Lower lobe of right lung (tissue), 2 donors: Measurements from ENCODE around the gene COLQ. TPM values are rescaled to one million over a fixed set of nuclear protein-coding genes. Genes with fewer than 3 reads are reported as not detected.
"Not testable (repeated sequence)": the region's sequence is repeated elsewhere in the genome, so short reads cannot be mapped to it uniquely, and the experiment has no call there.

Experiments
- ATAC-seq, 2 donors: fragments of 200-7000 bp; cut with Tn5 transposase; one replicate each; pipeline ENCODE4 v1.9.1; 2020 to 2022; ENCODE audit warnings: mild to moderate bottlenecking in 2 of 2, moderate library complexity in 2 of 2
- DNase-seq: peaks from one replicate; pipeline ENCODE4 v3.0.0-alpha.2; 2020
- H3K27ac ChIP-seq: fragments of 200-600 bp; one replicate; pipeline ENCODE4 v1.8.0; 2022
- H3K27me3 ChIP-seq: fragments of 200-600 bp; one replicate; pipeline ENCODE4 v1.8.0; 2022; ENCODE audit warnings: low read depth
- H3K36me3 ChIP-seq: fragments of 200-600 bp; one replicate; pipeline ENCODE4 v1.8.0; 2022; ENCODE audit warnings: mild to moderate bottlenecking
- H3K4me1 ChIP-seq: fragments of 200-600 bp; one replicate; pipeline ENCODE4 v1.8.0; 2022
- H3K4me3 ChIP-seq: fragments of 200-600 bp; one replicate; pipeline ENCODE4 v1.8.0; 2022; ENCODE audit warnings: mild to moderate bottlenecking
- H3K9me3 ChIP-seq: fragments of 200-600 bp; one replicate; pipeline ENCODE4 v1.8.0; 2022
- intact Hi-C: fragments of 100-400 bp; cut with DNase I; formaldehyde crosslinking; loops from one replicate; pipeline ENCODE4 v1.11.0; 2022
- total RNA-seq: library from RNA; stranded (reverse); fragmentation: NEBNext Ultra II Directional; extraction: Animal tissue kit (Norgen Biotek cat#: 25700); gene quantifications from one replicate; pipeline ENCODE4 v1.2.1, GENCODE V29; 2021
- TF ChIP-seq, protein P1 (sequence below): fragments of 200-600 bp; IDR thresholded peaks from one replicate; pipeline ENCODE4 v1.8.0; 2022; ENCODE audit warnings: antibody characterized with exemption, mild to moderate bottlenecking
- donor health status: DM: no; HTN: yes; CAD: no; lungs with severe emphysema.

Gene COLQ
- total RNA-seq, 1 donor from 2014 or later, result 2.0 TPM

DNA sequence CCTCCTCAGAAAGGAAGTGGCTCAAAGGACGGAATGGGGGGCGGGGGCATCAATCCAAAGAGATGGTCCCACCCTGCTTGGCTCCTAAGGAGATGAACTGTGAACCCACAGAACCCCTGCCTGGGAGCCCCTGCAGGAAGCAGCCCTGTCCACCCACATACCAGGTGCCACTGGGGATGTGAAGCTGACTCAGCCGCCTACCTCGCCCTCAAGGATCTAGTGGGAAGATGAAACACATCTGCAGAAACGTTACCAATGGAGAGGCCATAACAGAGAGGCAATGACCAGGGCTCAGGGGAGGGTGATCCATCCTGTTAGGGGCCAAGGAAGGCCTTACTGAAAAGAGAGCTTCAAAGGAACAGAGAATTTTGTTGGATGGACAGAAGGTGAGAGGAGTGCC, 59.1 kb downstream of the COLQ start:
- Histone ChIP-seq H3K4me3 (no peak overlapping the region), H3K27ac (no peak overlapping the region), H3K36me3 (no peaks in the 10 kb centered on the region), H3K9me3 (no peaks in the 10 kb centered on the region), H3K4me1 (no peaks in the 10 kb centered on the region), H3K27me3 (no peaks in the 10 kb centered on the region)
- ATAC-seq (no peak), DNase-seq (no peak)
- TF ChIP-seq, protein P1, sequence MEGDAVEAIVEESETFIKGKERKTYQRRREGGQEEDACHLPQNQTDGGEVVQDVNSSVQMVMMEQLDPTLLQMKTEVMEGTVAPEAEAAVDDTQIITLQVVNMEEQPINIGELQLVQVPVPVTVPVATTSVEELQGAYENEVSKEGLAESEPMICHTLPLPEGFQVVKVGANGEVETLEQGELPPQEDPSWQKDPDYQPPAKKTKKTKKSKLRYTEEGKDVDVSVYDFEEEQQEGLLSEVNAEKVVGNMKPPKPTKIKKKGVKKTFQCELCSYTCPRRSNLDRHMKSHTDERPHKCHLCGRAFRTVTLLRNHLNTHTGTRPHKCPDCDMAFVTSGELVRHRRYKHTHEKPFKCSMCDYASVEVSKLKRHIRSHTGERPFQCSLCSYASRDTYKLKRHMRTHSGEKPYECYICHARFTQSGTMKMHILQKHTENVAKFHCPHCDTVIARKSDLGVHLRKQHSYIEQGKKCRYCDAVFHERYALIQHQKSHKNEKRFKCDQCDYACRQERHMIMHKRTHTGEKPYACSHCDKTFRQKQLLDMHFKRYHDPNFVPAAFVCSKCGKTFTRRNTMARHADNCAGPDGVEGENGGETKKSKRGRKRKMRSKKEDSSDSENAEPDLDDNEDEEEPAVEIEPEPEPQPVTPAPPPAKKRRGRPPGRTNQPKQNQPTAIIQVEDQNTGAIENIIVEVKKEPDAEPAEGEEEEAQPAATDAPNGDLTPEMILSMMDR, result no peak
- intact Hi-C loops, result no loop called here

DNA sequence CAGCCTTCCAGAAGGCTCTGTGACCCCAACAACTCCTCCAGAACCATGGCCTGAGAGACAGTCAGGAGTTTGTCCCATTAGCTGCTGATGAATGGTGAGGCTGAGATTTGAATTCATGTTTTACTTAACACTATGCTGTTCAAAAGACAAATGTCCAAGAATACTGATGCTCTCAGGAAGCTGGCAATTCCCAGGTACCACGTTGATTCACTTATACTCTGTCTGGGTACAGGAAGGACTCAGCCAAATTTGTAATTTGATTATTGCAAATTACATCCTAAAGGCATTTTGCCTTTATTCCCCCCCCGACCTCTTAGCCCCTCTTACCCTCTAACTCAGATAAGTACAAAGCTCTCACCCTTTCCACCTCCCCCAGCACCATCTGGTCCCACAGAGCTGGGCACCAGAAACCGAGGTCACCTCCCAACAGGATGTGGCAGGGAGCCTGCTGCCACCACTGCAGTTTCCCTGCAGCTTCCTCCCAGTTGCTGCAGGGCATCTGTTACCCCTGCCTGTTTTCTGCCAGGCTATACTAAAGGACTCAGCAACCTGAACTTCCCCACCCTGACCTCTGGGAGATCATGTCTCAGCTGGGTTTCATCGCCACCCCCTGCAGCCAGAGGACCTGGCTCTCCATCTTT, 60.5 kb downstream of the COLQ start:
- Histone ChIP-seq H3K36me3 (no peaks in the 10 kb centered on the region), H3K27me3 (no peaks in the 10 kb centered on the region), H3K4me1 (no peaks in the 10 kb centered on the region), H3K27ac (no peak overlapping the region), H3K9me3 (no peaks in the 10 kb centered on the region), H3K4me3 (no peak overlapping the region)
- TF ChIP-seq, protein P1, result no peak
- DNase-seq (no peak), ATAC-seq (no peak)
- intact Hi-C loops, result no loop called here

GRCh38 chr3:15458212-15458780, 63.2 kb downstream of the COLQ start:
- ATAC-seq (no peak), DNase-seq (no peak)
- Histone ChIP-seq H3K4me1 (no peaks in the 10 kb centered on the region), H3K27ac (no peak overlapping the region), H3K4me3 (no peak overlapping the region), H3K9me3 (no peaks in the 10 kb centered on the region), H3K27me3 (no peaks in the 10 kb centered on the region), H3K36me3 (no peaks in the 10 kb centered on the region)
- TF ChIP-seq, protein P1, result no peak
- intact Hi-C loops, result no loop called here

DNA sequence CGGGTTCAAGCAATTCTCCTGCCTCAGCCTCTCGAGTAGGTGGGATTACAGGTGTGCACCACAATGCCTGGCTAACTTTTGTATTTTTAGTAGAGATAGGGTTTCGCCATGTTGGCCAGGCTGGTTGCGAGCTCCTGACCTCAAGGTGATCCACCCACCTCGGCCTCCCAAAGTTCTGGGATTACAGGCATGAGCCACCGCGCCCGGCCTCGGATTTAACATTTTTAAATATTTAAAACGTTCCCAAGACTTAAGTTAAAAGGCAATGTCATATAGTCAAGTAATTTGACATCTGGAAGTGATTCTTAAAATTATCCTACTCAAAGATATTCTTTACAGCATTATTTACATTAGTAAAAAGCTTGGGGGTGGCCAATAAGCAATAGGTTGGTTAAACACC, 64.6 kb downstream of the COLQ start:
- DNase-seq, H3K4me3 ChIP-seq, H3K9me3 ChIP-seq, H3K27ac ChIP-seq, intact Hi-C loops, H3K27me3 ChIP-seq, H3K36me3 ChIP-seq, H3K4me1 ChIP-seq, ATAC-seq: not testable (repeated sequence)

GRCh38 chr3:15456321-15456720, 65.2 kb downstream of the COLQ start:
- Histone ChIP-seq H3K9me3 (no peaks in the 10 kb centered on the region), H3K4me3 (no peak overlapping the region), H3K27me3 (no peaks in the 10 kb centered on the region), H3K36me3 (no peaks in the 10 kb centered on the region), H3K27ac (no peak overlapping the region), H3K4me1 (no peaks in the 10 kb centered on the region)
- DNase-seq, result no peak
- no peak for ATAC-seq
- intact Hi-C loops, result no loop called here
- TF ChIP-seq, protein P1, result no peak

DNA sequence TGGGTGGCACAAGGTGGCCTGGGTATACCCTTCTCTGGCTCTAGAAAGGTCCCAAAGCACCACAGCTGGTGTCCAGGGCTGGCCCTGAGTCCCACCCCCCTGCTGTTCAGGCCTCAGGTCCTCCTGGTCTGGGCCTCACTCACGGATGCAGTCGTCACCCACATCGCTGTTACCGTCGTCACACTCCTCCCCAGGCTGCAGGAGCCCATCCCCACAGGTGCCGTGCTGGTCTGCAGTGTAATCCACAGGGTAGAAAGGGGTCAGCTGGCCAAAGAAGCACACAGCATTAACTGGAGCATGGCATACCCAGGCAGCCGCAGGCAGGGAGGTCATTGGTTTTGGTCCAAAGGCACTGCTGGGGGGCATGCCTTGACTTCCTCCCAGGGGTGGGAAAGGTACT, 65.8 kb downstream of the COLQ start:
- Histone ChIP-seq H3K27ac (no peak overlapping the region), H3K4me3 (no peak overlapping the region), H3K27me3 (no peaks in the 10 kb centered on the region), H3K36me3 (no peaks in the 10 kb centered on the region), H3K9me3 (no peaks in the 10 kb centered on the region), H3K4me1 (no peaks in the 10 kb centered on the region)
- DNase-seq, result no peak
- no peak for ATAC-seq
- TF ChIP-seq, protein P1, result no peak
- intact Hi-C loops, result no loop called here
